TTC549 (cell line): Measurements from ENCODE around the gene NAV2.

ENCODE experiments used
- FAIRE-seq: peaks from 2 replicates; lab custom pipeline; 2012; peaks lifted over from hg19 to GRCh38; lab: Jason Lieb, UNC

NAV2 gene

GRCh38 chr11:19712281-19713195 is at the start of gene NAV2:
NAV2 (plus strand) TSS chr11:19712837; CDS start chr11:19713696, 859 bp downstream.
- no peak for FAIRE-seq

GRCh38 chr11:19663206-19663605 is 49.4 kb upstream of the NAV2 start:
- FAIRE-seq: no peak

- no peak for FAIRE-seq
Observed at GRCh38 chr11:19664886-19665548, 47.6 kb upstream of the NAV2 start.

GRCh38 chr11:19666951-19667350 is 45.7 kb upstream of the NAV2 start:
- no peak for FAIRE-seq

- FAIRE-seq: no peak
Observed at GRCh38 chr11:19669511-19669910, 43.1 kb upstream of the NAV2 start.

GRCh38 chr11:19670030-19670791 is 42.4 kb upstream of the NAV2 start:
- no peak for FAIRE-seq

- FAIRE-seq: no peak
Observed at GRCh38 chr11:19672586-19673206, 39.9 kb upstream of the NAV2 start.

GRCh38 chr11:19673924-19674729 is 38.5 kb upstream of the NAV2 start:
- FAIRE-seq: no peak

GRCh38 chr11:19674836-19675235 is 37.8 kb upstream of the NAV2 start:
- FAIRE-seq: no peak

- no peak for FAIRE-seq
Observed at GRCh38 chr11:19675397-19675796, 37.2 kb upstream of the NAV2 start.

- no peak for FAIRE-seq
Observed at GRCh38 chr11:19676475-19677380, 35.9 kb upstream of the NAV2 start.

- no peak for FAIRE-seq
Observed at GRCh38 chr11:19677381-19678080, 35.1 kb upstream of the NAV2 start.

- FAIRE-seq: no peak
Observed at GRCh38 chr11:19679952-19680828, 32.4 kb upstream of the NAV2 start.

- FAIRE-seq: no peak
Observed at GRCh38 chr11:19680829-19681368, 31.7 kb upstream of the NAV2 start.

GRCh38 chr11:19683141-19683805 is 29.4 kb upstream of the NAV2 start:
- FAIRE-seq: no peak

- no peak for FAIRE-seq
Observed at GRCh38 chr11:19683862-19684491, 28.7 kb upstream of the NAV2 start.

- FAIRE-seq: no peak
Observed at GRCh38 chr11:19686234-19686633, 26.4 kb upstream of the NAV2 start.
